Neuron (in vitro differentiated cells): ENCODE results near the gene ARID2.

ENCODE experiments used
- H2AFZ ChIP-seq: one replicate; pipeline ENCODE4 v1.6.1; 2013; ENCODE audit warnings: low read depth, mild to moderate bottlenecking, inconsistent platforms, low read length, moderate library complexity
- H3K27me3 ChIP-seq: one replicate; pipeline ENCODE4 v1.6.1; 2013; ENCODE audit warnings: low read length; ENCODE audit not compliant: insufficient read depth
- H3K36me3 ChIP-seq: one replicate; pipeline ENCODE4 v1.6.1; 2013; ENCODE audit warnings: low read length; ENCODE audit not compliant: insufficient read depth
- H3K4me1 ChIP-seq: one replicate; pipeline ENCODE4 v1.6.1; 2013; ENCODE audit warnings: low read length; ENCODE audit not compliant: insufficient read depth
- H3K4me3 ChIP-seq: 2 replicates; pipeline ENCODE4 v1.5.1; 2013; ENCODE audit warnings: mild to moderate bottlenecking, low read length, moderate library complexity
- H3K9me3 ChIP-seq: one replicate; pipeline ENCODE4 v1.6.1; 2013; ENCODE audit warnings: low read length

ARID2 gene

GRCh38 chr12:45939759-45940158 lies 210.3 kb downstream of the ARID2 start:
- no peaks in the 10 kb centered on the region for H3K27me3 ChIP-seq
- H3K36me3 ChIP-seq: peaks cover 31% of the 10 kb centered on the region
- no peaks in the 10 kb centered on the region for H3K9me3 ChIP-seq
- no peak overlapping the region for H2AFZ ChIP-seq
- H3K4me1 ChIP-seq: no peaks in the 10 kb centered on the region
- H3K4me3 ChIP-seq: no peak overlapping the region

- H3K4me1 ChIP-seq: no peaks in the 10 kb centered on the region
- no peak overlapping the region for H2AFZ ChIP-seq
- peaks cover 55% of the 10 kb centered on the region for H3K36me3 ChIP-seq
- no peaks in the 10 kb centered on the region for H3K27me3 ChIP-seq
- H3K9me3 ChIP-seq: no peaks in the 10 kb centered on the region
- H3K4me3 ChIP-seq: no peak overlapping the region
These were observed 215.3 kb downstream of the ARID2 start for GRCh38 chr12:45944771-45945170.

- Histone ChIP-seq H3K4me3 (no peak overlapping the region), H3K9me3 (no peaks in the 10 kb centered on the region), H2AFZ (no peak overlapping the region), H3K36me3 (peaks cover 53% of the 10 kb centered on the region), H3K27me3 (no peaks in the 10 kb centered on the region), H3K4me1 (no peaks in the 10 kb centered on the region)
These were observed 216.9 kb downstream of the ARID2 start for GRCh38 chr12:45946435-45946834.

- no peaks in the 10 kb centered on the region for H3K9me3 ChIP-seq
- H3K36me3 ChIP-seq: peaks cover 43% of the 10 kb centered on the region
- H2AFZ ChIP-seq: no peak overlapping the region
- no peaks in the 10 kb centered on the region for H3K27me3 ChIP-seq
- H3K4me3 ChIP-seq: no peak overlapping the region
- no peaks in the 10 kb centered on the region for H3K4me1 ChIP-seq
These were observed 219.0 kb downstream of the ARID2 start for GRCh38 chr12:45948546-45948945.
